ENCODE results near the gene BMAL1.
A peak's percentile ranks its signal among the peaks of the same experiment; 100 is the strongest.
"Not testable (repeated sequence)": the region's sequence is repeated elsewhere in the genome, so short reads cannot be mapped to it uniquely, and the experiment has no call there.

The BMAL1 gene

GRCh38 chr11:13249177-13249576 is 28.4 kb upstream of the BMAL1 start:
- H4K5ac ChIP-seq (ENCODE audit: low read length) = no peak overlapping the region
- H3K79me1 ChIP-seq (ENCODE audit: low read length) = no peaks in the 10 kb centered on the region
- H3K36me3 ChIP-seq (ENCODE audit: control insufficient read depth, insufficient read depth, low read length) = no peaks in the 10 kb centered on the region
- no peak overlapping the region for H3K56ac ChIP-seq (ENCODE audit: low read length)
- H3K27ac ChIP-seq (ENCODE audit: low read depth, low read length) = no peak overlapping the region
- H2BK5ac ChIP-seq (ENCODE audit: low read length) = no peak overlapping the region
- H3K4me2 ChIP-seq (ENCODE audit: low read length) = no peak overlapping the region
- DNase-seq = no peak
- H3K9ac ChIP-seq (ENCODE audit: low read length) = no peak overlapping the region
- no peaks in the 10 kb centered on the region for H3K79me2 ChIP-seq (ENCODE audit: control insufficient read depth, insufficient read depth, low read length)
- no peak overlapping the region for H3K23ac ChIP-seq (ENCODE audit: low read length)
- WGBS (ENCODE audit: extremely low coverage, insufficient coverage, low lambda C conversion rate) = no CpG with 5 or more reads among the region's 2 CpGs
- H4K8ac ChIP-seq (ENCODE audit: low read depth, low read length) = no peak overlapping the region
- no peak overlapping the region for H2AK5ac ChIP-seq (ENCODE audit: low read length)
- no peak overlapping the region for H2BK15ac ChIP-seq (replicated peaks; ENCODE audit: low read depth)
- no peak overlapping the region for H2BK120ac ChIP-seq (ENCODE audit: low read depth, low read length)
- H3K27me3 ChIP-seq (ENCODE audit: insufficient read depth, low read length, poor library complexity) = no peaks in the 10 kb centered on the region
- no peak overlapping the region for H3K4ac ChIP-seq (ENCODE audit: low read depth, low read length)
- H3K18ac ChIP-seq (ENCODE audit: low read length) = no peak overlapping the region
- H3K4me3 ChIP-seq (ENCODE audit: low read length) = no peak overlapping the region
- H3K4me1 ChIP-seq (ENCODE audit: control insufficient read depth, low read depth, low read length) = no peaks in the 10 kb centered on the region

GRCh38 chr11:13249992-13250391 is 27.6 kb upstream of the BMAL1 start:
- no CpG with 5 or more reads among the region's 2 CpGs for WGBS (ENCODE audit: extremely low coverage, insufficient coverage, low lambda C conversion rate)
- Histone ChIP-seq H3K9ac (ENCODE audit: low read length) (no peak overlapping the region), H4K8ac (ENCODE audit: low read depth, low read length) (no peak overlapping the region), H3K23ac (ENCODE audit: low read length) (no peak overlapping the region), H3K4ac (ENCODE audit: low read depth, low read length) (no peak overlapping the region), H3K79me2 (ENCODE audit: control insufficient read depth, insufficient read depth, low read length) (no peaks in the 10 kb centered on the region), H3K27me3 (ENCODE audit: insufficient read depth, low read length, poor library complexity) (no peaks in the 10 kb centered on the region), H2BK120ac (ENCODE audit: low read depth, low read length) (no peak overlapping the region), H3K4me1 (ENCODE audit: control insufficient read depth, low read depth, low read length) (no peaks in the 10 kb centered on the region), H3K4me2 (ENCODE audit: low read length) (no peak overlapping the region), H3K79me1 (ENCODE audit: low read length) (no peaks in the 10 kb centered on the region), H3K4me3 (ENCODE audit: low read length) (no peak overlapping the region), H3K27ac (ENCODE audit: low read depth, low read length) (no peak overlapping the region), H2BK15ac (replicated peaks; ENCODE audit: low read depth) (no peak overlapping the region), H4K5ac (ENCODE audit: low read length) (no peak overlapping the region), H3K18ac (ENCODE audit: low read length) (no peak overlapping the region), H2AK5ac (ENCODE audit: low read length) (no peak overlapping the region), H3K56ac (ENCODE audit: low read length) (no peak overlapping the region), H2BK5ac (ENCODE audit: low read length) (no peak overlapping the region), H3K36me3 (ENCODE audit: control insufficient read depth, insufficient read depth, low read length) (no peaks in the 10 kb centered on the region)
- DNase-seq = peak; percentile 56

GRCh38 chr11:13251966-13252365 is 25.6 kb upstream of the BMAL1 start:
- Histone ChIP-seq H3K79me1 (ENCODE audit: low read length) (no peaks in the 10 kb centered on the region), H3K23ac (ENCODE audit: low read length) (no peak overlapping the region), H3K4me3 (ENCODE audit: low read length) (no peak overlapping the region), H3K79me2 (ENCODE audit: control insufficient read depth, insufficient read depth, low read length) (no peaks in the 10 kb centered on the region), H3K9ac (ENCODE audit: low read length) (no peak overlapping the region), H3K56ac (ENCODE audit: low read length) (no peak overlapping the region), H3K4ac (ENCODE audit: low read depth, low read length) (no peak overlapping the region), H3K27me3 (ENCODE audit: insufficient read depth, low read length, poor library complexity) (no peaks in the 10 kb centered on the region), H3K4me2 (ENCODE audit: low read length) (no peak overlapping the region), H2AK5ac (ENCODE audit: low read length) (no peak overlapping the region), H2BK120ac (ENCODE audit: low read depth, low read length) (no peak overlapping the region), H3K18ac (ENCODE audit: low read length) (no peak overlapping the region), H3K4me1 (ENCODE audit: control insufficient read depth, low read depth, low read length) (no peaks in the 10 kb centered on the region), H4K5ac (ENCODE audit: low read length) (no peak overlapping the region), H2BK15ac (replicated peaks; ENCODE audit: low read depth) (no peak overlapping the region), H3K36me3 (ENCODE audit: control insufficient read depth, insufficient read depth, low read length) (no peaks in the 10 kb centered on the region), H2BK5ac (ENCODE audit: low read length) (no peak overlapping the region), H4K8ac (ENCODE audit: low read depth, low read length) (no peak overlapping the region), H3K27ac (ENCODE audit: low read depth, low read length) (no peak overlapping the region)
- WGBS (ENCODE audit: extremely low coverage, insufficient coverage, low lambda C conversion rate) = no CpG with 5 or more reads among the region's 2 CpGs
- no peak for DNase-seq

GRCh38 chr11:13252438-13252837 is 25.2 kb upstream of the BMAL1 start:
- Histone ChIP-seq H3K18ac (ENCODE audit: low read length) (no peak overlapping the region), H3K27ac (ENCODE audit: low read depth, low read length) (no peak overlapping the region), H4K8ac (ENCODE audit: low read depth, low read length) (no peak overlapping the region), H2AK5ac (ENCODE audit: low read length) (no peak overlapping the region), H3K27me3 (ENCODE audit: insufficient read depth, low read length, poor library complexity) (no peaks in the 10 kb centered on the region), H3K79me1 (ENCODE audit: low read length) (no peaks in the 10 kb centered on the region), H3K4me2 (ENCODE audit: low read length) (no peak overlapping the region), H2BK15ac (replicated peaks; ENCODE audit: low read depth) (no peak overlapping the region), H3K79me2 (ENCODE audit: control insufficient read depth, insufficient read depth, low read length) (no peaks in the 10 kb centered on the region), H3K4me1 (ENCODE audit: control insufficient read depth, low read depth, low read length) (no peaks in the 10 kb centered on the region), H3K56ac (ENCODE audit: low read length) (no peak overlapping the region), H3K4ac (ENCODE audit: low read depth, low read length) (no peak overlapping the region), H2BK120ac (ENCODE audit: low read depth, low read length) (no peak overlapping the region), H3K23ac (ENCODE audit: low read length) (no peak overlapping the region), H3K4me3 (ENCODE audit: low read length) (no peak overlapping the region), H3K36me3 (ENCODE audit: control insufficient read depth, insufficient read depth, low read length) (no peaks in the 10 kb centered on the region), H4K5ac (ENCODE audit: low read length) (no peak overlapping the region), H2BK5ac (ENCODE audit: low read length) (no peak overlapping the region), H3K9ac (ENCODE audit: low read length) (no peak overlapping the region)
- WGBS (ENCODE audit: extremely low coverage, insufficient coverage, low lambda C conversion rate) = no CpG with 5 or more reads among the region's 4 CpGs
- DNase-seq = no peak

GRCh38 chr11:13256216-13256615 is 21.4 kb upstream of the BMAL1 start:
- Histone ChIP-seq H3K27ac (ENCODE audit: low read depth, low read length) (no peak overlapping the region), H2BK120ac (ENCODE audit: low read depth, low read length) (no peak overlapping the region), H3K4ac (ENCODE audit: low read depth, low read length) (no peak overlapping the region), H2BK15ac (replicated peaks; ENCODE audit: low read depth) (no peak overlapping the region), H3K9ac (ENCODE audit: low read length) (no peak overlapping the region), H4K8ac (ENCODE audit: low read depth, low read length) (no peak overlapping the region), H3K18ac (ENCODE audit: low read length) (no peak overlapping the region), H3K79me1 (ENCODE audit: low read length) (no peaks in the 10 kb centered on the region), H4K5ac (ENCODE audit: low read length) (no peak overlapping the region), H2AK5ac (ENCODE audit: low read length) (no peak overlapping the region), H3K4me2 (ENCODE audit: low read length) (no peak overlapping the region), H3K27me3 (ENCODE audit: insufficient read depth, low read length, poor library complexity) (no peaks in the 10 kb centered on the region), H3K36me3 (ENCODE audit: control insufficient read depth, insufficient read depth, low read length) (no peaks in the 10 kb centered on the region), H3K4me1 (ENCODE audit: control insufficient read depth, low read depth, low read length) (no peaks in the 10 kb centered on the region), H3K79me2 (ENCODE audit: control insufficient read depth, insufficient read depth, low read length) (no peaks in the 10 kb centered on the region), H3K4me3 (ENCODE audit: low read length) (no peak overlapping the region), H3K56ac (ENCODE audit: low read length) (no peak overlapping the region), H3K23ac (ENCODE audit: low read length) (no peak overlapping the region), H2BK5ac (ENCODE audit: low read length) (no peak overlapping the region)
- DNase-seq = no peak
- no CpG with 5 or more reads among the region's 3 CpGs for WGBS (ENCODE audit: extremely low coverage, insufficient coverage, low lambda C conversion rate)

GRCh38 chr11:13258061-13258460 is 19.5 kb upstream of the BMAL1 start:
- not testable (repeated sequence) for H3K4me2 ChIP-seq (ENCODE audit: low read length); H3K18ac ChIP-seq (ENCODE audit: low read length); H4K5ac ChIP-seq (ENCODE audit: low read length); H3K4ac ChIP-seq (ENCODE audit: low read depth, low read length); H3K79me1 ChIP-seq (ENCODE audit: low read length); H2BK120ac ChIP-seq (ENCODE audit: low read depth, low read length); H3K79me2 ChIP-seq (ENCODE audit: control insufficient read depth, insufficient read depth, low read length); H4K8ac ChIP-seq (ENCODE audit: low read depth, low read length); H3K9ac ChIP-seq (ENCODE audit: low read length); H3K23ac ChIP-seq (ENCODE audit: low read length); H2BK5ac ChIP-seq (ENCODE audit: low read length); H3K4me3 ChIP-seq (ENCODE audit: low read length); DNase-seq; H3K36me3 ChIP-seq (ENCODE audit: control insufficient read depth, insufficient read depth, low read length); H2BK15ac ChIP-seq (replicated peaks; ENCODE audit: low read depth); H3K27ac ChIP-seq (ENCODE audit: low read depth, low read length); H3K4me1 ChIP-seq (ENCODE audit: control insufficient read depth, low read depth, low read length); H2AK5ac ChIP-seq (ENCODE audit: low read length); H3K27me3 ChIP-seq (ENCODE audit: insufficient read depth, low read length, poor library complexity); H3K56ac ChIP-seq (ENCODE audit: low read length)
- WGBS (ENCODE audit: extremely low coverage, insufficient coverage, low lambda C conversion rate) = no CpG with 5 or more reads among the region's 9 CpGs

Measured in mesendoderm (in vitro differentiated cells).